OCI-LY1 (cell line): Measurements from ENCODE around the gene LRTM2.

ENCODE experiments used
- H2AFZ ChIP-seq: fragments of 200-600 bp; sonication (generic), shearing (Covaris generic); 2 replicates; pipeline ENCODE4 v1.6.0; 2014; ENCODE audit warnings: antibody characterized with exemption, mild to moderate bottlenecking, low read length
- H3F3A ChIP-seq: fragments of 200-600 bp; sonication (generic), shearing (Covaris generic); 2 replicates; pipeline ENCODE4 v1.6.0; 2014; ENCODE audit warnings: mild to moderate bottlenecking, antibody characterized with exemption, low read length, moderate library complexity; ENCODE audit not compliant: insufficient read depth
- H3K27ac ChIP-seq: fragments of 200-600 bp; sonication (generic); 2 replicates; pipeline ENCODE4 v1.5.1; 2014; ENCODE audit warnings: low read length, mixed run types, mild to moderate bottlenecking, low read depth; ENCODE audit not compliant: poor library complexity, severe bottlenecking
- H3K27me3 ChIP-seq: fragments of 200-600 bp; sonication (generic); 2 replicates; pipeline ENCODE4 v1.6.0; 2014; ENCODE audit warnings: antibody characterized with exemption, mild to moderate bottlenecking, low read length, moderate library complexity; ENCODE audit not compliant: insufficient read depth
- H3K36me3 ChIP-seq: fragments of 200-600 bp; sonication (generic); 2 replicates; pipeline ENCODE4 v1.6.1; 2014; ENCODE audit warnings: mild to moderate bottlenecking, antibody characterized with exemption, low read length, moderate library complexity, mixed read lengths; ENCODE audit not compliant: insufficient read depth
- H3K4me1 ChIP-seq: fragments of 200-600 bp; sonication (generic); 2 replicates; pipeline ENCODE4 v1.5.1; 2014; ENCODE audit warnings: mild to moderate bottlenecking, low read length, moderate library complexity; ENCODE audit not compliant: insufficient read depth, severe bottlenecking
- H3K4me2 ChIP-seq: fragments of 200-600 bp; sonication (generic), shearing (Covaris generic); 2 replicates; pipeline ENCODE4 v1.6.1; 2014; ENCODE audit warnings: low read length
- H3K4me3 ChIP-seq: fragments of 200-600 bp; sonication (generic); 2 replicates; pipeline ENCODE4 v1.5.1; 2014; ENCODE audit warnings: low read length, low read depth, mild to moderate bottlenecking, mixed read lengths; ENCODE audit not compliant: poor library complexity, severe bottlenecking
- H3K79me2 ChIP-seq: fragments of 200-600 bp; shearing (Covaris generic); 2 replicates; pipeline ENCODE4 v1.6.1; 2016; ENCODE audit warnings: mixed run types, low read length, mixed read lengths; ENCODE audit not compliant: insufficient read depth
- H3K9ac ChIP-seq: fragments of 200-600 bp; sonication (generic), shearing (Covaris generic); 2 replicates; pipeline ENCODE4 v1.6.1; 2014; ENCODE audit warnings: mild to moderate bottlenecking, low read length, mixed read lengths
- H3K9me2 ChIP-seq: fragments of 200-600 bp; sonication (generic), shearing (Covaris generic); 2 replicates; pipeline ENCODE4 v1.6.1; 2014; ENCODE audit warnings: low read depth, mild to moderate bottlenecking, low read length, mixed read lengths
- H3K9me3 ChIP-seq: fragments of 200-600 bp; shearing (Covaris generic); 2 replicates; pipeline ENCODE4 v1.6.1; 2014; ENCODE audit warnings: low read length, mixed read lengths
- H4K20me1 ChIP-seq: fragments of 200-600 bp; sonication (generic), shearing (Covaris generic); 2 replicates; pipeline ENCODE4 v1.6.0; 2016; ENCODE audit warnings: mild to moderate bottlenecking, low read length; ENCODE audit not compliant: insufficient read depth
- EZH2 ChIP-seq: fragments of 200-600 bp; sonication (generic), shearing (Covaris generic); IDR thresholded peaks from 2 replicates; pipeline ENCODE4 v1.8.0; 2017; ENCODE audit warnings: borderline replicate concordance, mixed run types, mild to moderate bottlenecking, antibody characterized with exemption, low read length, moderate library complexity, mixed read lengths
- TF ChIP-seq, protein P1 (sequence below): fragments of 200-600 bp; sonication (generic), shearing (Covaris generic); IDR thresholded peaks from 2 replicates; pipeline ENCODE4 v1.5.1; 2017; ENCODE audit warnings: mild to moderate bottlenecking, antibody characterized with exemption, low read length, moderate library complexity, mixed read lengths

The LRTM2 gene

DNA sequence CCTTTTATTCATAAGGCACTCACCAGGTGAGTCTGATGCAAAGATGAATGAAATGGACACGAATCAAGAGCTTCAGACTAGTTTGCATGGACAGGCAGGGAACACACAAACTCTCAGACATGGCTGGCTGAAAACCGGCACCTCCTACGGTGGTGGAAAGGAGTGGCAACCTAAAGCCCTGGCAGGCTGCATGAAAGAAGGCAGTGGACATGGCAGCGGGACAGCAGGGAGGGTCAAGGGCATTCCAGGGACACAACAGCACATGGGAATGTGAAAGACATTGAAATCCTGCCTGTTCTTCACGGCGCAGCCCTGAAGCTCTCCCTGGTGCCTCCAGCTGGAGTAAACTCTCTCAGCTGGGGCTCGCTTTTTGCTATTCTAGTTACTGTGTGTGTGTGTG, 16.6 kb upstream of the LRTM2 start:
- no peaks in the 10 kb centered on the region for H3K9me2 ChIP-seq
- no peaks in the 10 kb centered on the region for H3K36me3 ChIP-seq
- H3K27ac ChIP-seq = no peak overlapping the region
- no peaks in the 10 kb centered on the region for H4K20me1 ChIP-seq
- peaks cover 11% of the 10 kb centered on the region for H3K4me1 ChIP-seq
- TF ChIP-seq, protein P1, sequence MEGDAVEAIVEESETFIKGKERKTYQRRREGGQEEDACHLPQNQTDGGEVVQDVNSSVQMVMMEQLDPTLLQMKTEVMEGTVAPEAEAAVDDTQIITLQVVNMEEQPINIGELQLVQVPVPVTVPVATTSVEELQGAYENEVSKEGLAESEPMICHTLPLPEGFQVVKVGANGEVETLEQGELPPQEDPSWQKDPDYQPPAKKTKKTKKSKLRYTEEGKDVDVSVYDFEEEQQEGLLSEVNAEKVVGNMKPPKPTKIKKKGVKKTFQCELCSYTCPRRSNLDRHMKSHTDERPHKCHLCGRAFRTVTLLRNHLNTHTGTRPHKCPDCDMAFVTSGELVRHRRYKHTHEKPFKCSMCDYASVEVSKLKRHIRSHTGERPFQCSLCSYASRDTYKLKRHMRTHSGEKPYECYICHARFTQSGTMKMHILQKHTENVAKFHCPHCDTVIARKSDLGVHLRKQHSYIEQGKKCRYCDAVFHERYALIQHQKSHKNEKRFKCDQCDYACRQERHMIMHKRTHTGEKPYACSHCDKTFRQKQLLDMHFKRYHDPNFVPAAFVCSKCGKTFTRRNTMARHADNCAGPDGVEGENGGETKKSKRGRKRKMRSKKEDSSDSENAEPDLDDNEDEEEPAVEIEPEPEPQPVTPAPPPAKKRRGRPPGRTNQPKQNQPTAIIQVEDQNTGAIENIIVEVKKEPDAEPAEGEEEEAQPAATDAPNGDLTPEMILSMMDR = no peak
- no peak for TF ChIP-seq EZH2
- peak overlapping the region; percentile 7; the same call in 1 of the 2 replicates for H2AFZ ChIP-seq
- H3K79me2 ChIP-seq = no peaks in the 10 kb centered on the region
- no peaks in the 10 kb centered on the region for H3K9me3 ChIP-seq
- no peak overlapping the region for H3K9ac ChIP-seq
- H3K27me3 ChIP-seq = no peaks in the 10 kb centered on the region
- no peaks in the 10 kb centered on the region for H3F3A ChIP-seq
- H3K4me3 ChIP-seq = no peak overlapping the region
- H3K4me2 ChIP-seq = no peak overlapping the region

DNA sequence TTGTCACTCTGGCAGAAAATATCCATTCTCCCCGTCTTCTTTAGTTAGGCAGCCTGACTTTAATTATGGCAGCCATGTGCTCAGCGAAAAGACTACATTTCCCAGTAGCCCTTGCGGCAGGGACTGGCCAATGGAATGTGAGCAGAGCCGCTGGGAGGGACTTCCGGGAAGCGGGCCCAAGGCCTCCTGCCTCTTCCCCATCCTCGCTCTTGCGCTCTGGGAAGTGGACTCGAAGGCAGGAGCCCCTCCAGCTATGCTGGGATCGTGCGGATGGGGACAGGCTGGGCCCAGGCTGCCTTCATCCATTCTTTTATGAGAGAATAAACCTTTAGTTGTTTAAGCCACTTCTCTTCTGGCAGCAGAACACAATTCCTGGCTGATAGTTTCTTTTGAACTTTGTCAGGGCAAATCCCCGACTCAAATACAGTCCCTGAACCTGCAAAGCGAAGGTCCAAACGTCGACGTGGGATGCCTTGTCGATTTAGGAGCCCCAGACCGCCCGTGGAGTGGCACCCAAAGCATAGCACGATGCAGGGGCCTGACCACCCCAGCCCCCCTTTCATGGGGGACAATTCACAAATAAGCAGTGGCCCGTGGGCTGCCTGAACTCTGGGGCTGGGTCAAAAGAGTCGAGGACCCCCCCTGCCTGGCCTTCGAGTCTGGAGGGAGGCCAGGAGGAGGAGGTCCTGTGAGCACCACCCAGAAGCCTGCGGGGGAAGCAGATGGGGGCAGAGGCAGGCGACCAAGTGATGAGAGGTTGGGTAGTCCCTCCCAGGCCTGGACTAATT, 15.6 kb upstream of the LRTM2 start:
- Histone ChIP-seq H3K27ac (no peak overlapping the region), H3K79me2 (no peaks in the 10 kb centered on the region), H3K9me3 (no peaks in the 10 kb centered on the region), H4K20me1 (no peaks in the 10 kb centered on the region), H3K9me2 (no peaks in the 10 kb centered on the region), H3K27me3 (no peaks in the 10 kb centered on the region), H3K4me3 (peak overlapping the region; percentile 26), H3K4me2 (peak overlapping the region; percentile 62), H3K36me3 (no peaks in the 10 kb centered on the region), H2AFZ (peak overlapping the region; percentile 50), H3K4me1 (peaks cover 11% of the 10 kb centered on the region), H3F3A (no peaks in the 10 kb centered on the region), H3K9ac (peak overlapping the region; percentile 9; the same call in 1 of the 2 replicates)
- TF ChIP-seq, protein P1 = no peak
- TF ChIP-seq EZH2 = no peak

DNA sequence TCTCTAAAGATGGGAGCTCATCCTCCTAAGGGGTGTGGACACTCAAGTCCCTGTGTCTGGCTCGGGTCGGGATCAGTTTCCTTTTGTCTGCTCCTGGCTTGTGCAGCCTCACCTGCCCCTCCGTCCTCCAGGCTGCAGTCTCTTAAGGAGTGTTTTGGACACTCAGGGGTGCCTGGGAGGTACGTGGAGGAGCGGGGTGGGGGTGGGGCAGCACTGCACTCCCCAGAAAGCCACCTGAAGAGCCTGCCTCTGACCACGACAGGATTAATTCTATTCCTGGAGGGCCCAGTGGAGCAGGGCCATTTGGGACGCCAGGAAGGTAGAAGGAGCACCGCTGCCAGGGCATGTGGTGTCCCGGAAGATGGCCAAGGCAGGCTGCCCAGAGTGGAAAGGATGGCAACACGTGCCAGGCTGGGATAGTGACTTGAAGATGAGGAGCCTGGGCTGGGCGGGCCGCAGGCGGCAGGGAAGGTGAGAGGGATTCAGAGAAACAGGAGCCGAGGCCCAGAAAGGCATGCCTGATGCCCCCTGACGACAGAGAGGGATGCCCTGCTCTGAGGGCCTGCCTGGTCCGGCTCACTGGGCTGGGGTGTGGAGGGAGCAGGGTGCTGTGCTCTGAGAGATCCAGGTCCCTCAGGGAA, 14.8 kb upstream of the LRTM2 start:
- H3K4me1 ChIP-seq = peaks cover 11% of the 10 kb centered on the region
- H4K20me1 ChIP-seq = no peaks in the 10 kb centered on the region
- H2AFZ ChIP-seq = no peak overlapping the region
- H3K79me2 ChIP-seq = no peaks in the 10 kb centered on the region
- H3K9me3 ChIP-seq = no peaks in the 10 kb centered on the region
- H3K27ac ChIP-seq = no peak overlapping the region
- H3K4me2 ChIP-seq = no peak overlapping the region
- no peak overlapping the region for H3K9ac ChIP-seq
- no peaks in the 10 kb centered on the region for H3K36me3 ChIP-seq
- H3K4me3 ChIP-seq = no peak overlapping the region
- TF ChIP-seq, protein P1 = no peak
- TF ChIP-seq EZH2 = no peak
- H3K9me2 ChIP-seq = no peaks in the 10 kb centered on the region
- H3K27me3 ChIP-seq = no peaks in the 10 kb centered on the region
- no peaks in the 10 kb centered on the region for H3F3A ChIP-seq
